NCI-H2171 treated with DMSO at 0.1 percent for 48 hours (cell line): ENCODE measurements around the gene UTP25.
A peak's percentile ranks its signal among the peaks of the same experiment; 100 is the strongest.

Experiments
- DNase-seq: peaks from one replicate; lab custom pipeline; 2025; lab: John Stamatoyannopoulos, UW

Gene UTP25

GRCh38 chr1:209805875-209806760 lies 21.7 kb upstream of the UTP25 start, which contains the start of gene IRF6:
IRF6 (minus strand) TSS chr1:209806142; CDS start chr1:209801413, 4,729 bp downstream.
- DNase-seq: peak; percentile 91

- no peak for DNase-seq
Measured at GRCh38 chr1:209807509-209807908, 20.3 kb upstream of the UTP25 start.

- peak; percentile 74 for DNase-seq
Measured at GRCh38 chr1:209808059-209808581, 19.7 kb upstream of the UTP25 start.

- DNase-seq: no peak
Measured at GRCh38 chr1:209809611-209810010, 18.2 kb upstream of the UTP25 start.

GRCh38 chr1:209810783-209811182 lies 17.0 kb upstream of the UTP25 start:
- DNase-seq: no peak

- no peak for DNase-seq
Measured at GRCh38 chr1:209813902-209814301, 13.9 kb upstream of the UTP25 start.

- peak; percentile 58 for DNase-seq
Measured at GRCh38 chr1:209815490-209815889, 12.3 kb upstream of the UTP25 start.

GRCh38 chr1:209815931-209816341 lies 11.8 kb upstream of the UTP25 start:
- peak; percentile 86 for DNase-seq

GRCh38 chr1:209816923-209817322 lies 10.8 kb upstream of the UTP25 start:
- no peak for DNase-seq

- DNase-seq: no peak
Measured at GRCh38 chr1:209817691-209818090, 10.1 kb upstream of the UTP25 start.

GRCh38 chr1:209819058-209819457 lies 8.7 kb upstream of the UTP25 start:
- DNase-seq: no peak

GRCh38 chr1:209820986-209821385 lies 6.8 kb upstream of the UTP25 start:
- no peak for DNase-seq

GRCh38 chr1:209822706-209823105 lies 5.1 kb upstream of the UTP25 start:
- no peak for DNase-seq

- peak; percentile 63 for DNase-seq
Measured at GRCh38 chr1:209823143-209824041, 4.4 kb upstream of the UTP25 start.

GRCh38 chr1:209825591-209826434 lies 2.0 kb upstream of the UTP25 start:
- no peak for DNase-seq

- no peak for DNase-seq
Measured at GRCh38 chr1:209829716-209830115, 1.9 kb downstream of the UTP25 start.

GRCh38 chr1:209830722-209831121 lies 3.0 kb downstream of the UTP25 start:
- DNase-seq: no peak

- DNase-seq: no peak
Measured at GRCh38 chr1:209831615-209832014, 3.8 kb downstream of the UTP25 start.

GRCh38 chr1:209835782-209836298 lies 8.1 kb downstream of the UTP25 start:
- DNase-seq: no peak

- no peak for DNase-seq
Measured at GRCh38 chr1:209837671-209838070, 9.9 kb downstream of the UTP25 start.

GRCh38 chr1:209838537-209838936 lies 10.8 kb downstream of the UTP25 start:
- no peak for DNase-seq
